ENCODE measurements around the gene NME4.
A peak's percentile ranks its signal among the peaks of the same experiment; 100 is the strongest.
"Not testable (repeated sequence)": the region's sequence is repeated elsewhere in the genome, so short reads cannot be mapped to it uniquely, and the experiment has no call there.

NME4 gene

DNA sequence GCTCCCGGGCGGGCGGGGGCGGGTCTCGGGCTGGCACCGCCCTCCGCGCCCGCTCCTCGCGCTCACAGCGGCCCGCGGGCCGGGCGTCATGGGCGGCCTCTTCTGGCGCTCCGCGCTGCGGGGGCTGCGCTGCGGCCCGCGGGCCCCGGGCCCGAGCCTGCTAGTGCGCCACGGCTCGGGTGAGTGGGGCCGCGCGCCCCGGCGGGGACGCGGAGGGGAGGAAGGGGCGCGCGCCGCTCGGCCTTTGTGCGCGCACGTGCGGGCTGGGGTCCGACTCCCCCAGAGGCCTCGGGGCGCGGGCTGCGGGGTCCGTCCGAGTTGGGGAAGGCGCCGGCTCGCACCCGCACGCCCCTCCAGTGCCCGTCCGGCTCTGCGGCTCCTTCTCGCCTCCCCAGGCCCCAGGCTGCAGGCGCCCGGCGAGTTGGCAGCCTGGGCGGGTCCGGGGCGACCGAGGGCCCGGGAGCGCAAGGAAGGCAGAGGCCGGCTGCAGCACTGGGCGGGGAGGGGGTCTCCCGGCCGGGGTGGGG is at the start of gene NME4:
TSS of gene NME4 (plus strand) at position 65 of the 527 bp plus-strand sequence. CDS start at position 89, 24 bp downstream.
- peak; percentile 71 for DNase-seq (ENCODE audit: low spot score)

DNA sequence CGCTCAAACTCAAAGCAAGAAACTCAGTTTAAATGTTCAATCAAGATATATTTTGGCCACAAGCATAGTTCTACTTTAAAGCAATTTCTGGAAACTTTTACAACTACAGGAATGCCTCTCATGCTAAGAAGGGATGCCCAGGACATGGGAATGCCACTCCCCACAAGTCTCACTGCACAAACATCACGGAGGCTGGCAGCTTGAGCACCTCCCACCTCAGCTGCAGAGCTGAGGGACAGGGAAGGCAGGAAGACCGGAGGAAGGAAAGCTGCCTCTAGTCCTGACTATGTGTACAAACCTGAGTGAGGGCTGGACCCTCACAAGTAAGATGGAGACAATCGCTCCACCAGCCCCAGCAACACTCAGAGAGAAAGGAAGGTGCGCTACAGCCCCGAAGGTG is 49.8 kb upstream of the NME4 start:
- DNase-seq (ENCODE audit: low spot score) = no peak

DNA sequence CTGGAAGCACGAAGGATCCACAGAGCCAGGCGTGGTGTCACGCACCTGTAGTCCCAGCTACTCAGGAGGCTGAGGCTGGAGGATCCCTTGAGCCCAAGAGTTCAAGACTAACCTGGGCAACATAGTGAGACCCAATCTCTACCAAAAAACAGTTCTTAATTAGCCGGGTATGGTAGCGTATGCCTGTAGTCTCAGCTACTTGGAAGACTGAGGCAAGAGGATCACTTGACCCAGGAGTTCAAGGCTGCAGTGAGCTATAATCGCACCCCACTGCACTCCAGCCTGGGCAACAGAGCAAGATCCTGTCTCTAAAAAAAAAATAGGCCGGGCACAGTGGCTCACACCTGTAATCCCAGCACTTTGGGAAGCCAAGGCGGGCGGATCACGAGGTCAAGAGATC is 48.5 kb upstream of the NME4 start:
- DNase-seq (ENCODE audit: low spot score) = not testable (repeated sequence)

DNA sequence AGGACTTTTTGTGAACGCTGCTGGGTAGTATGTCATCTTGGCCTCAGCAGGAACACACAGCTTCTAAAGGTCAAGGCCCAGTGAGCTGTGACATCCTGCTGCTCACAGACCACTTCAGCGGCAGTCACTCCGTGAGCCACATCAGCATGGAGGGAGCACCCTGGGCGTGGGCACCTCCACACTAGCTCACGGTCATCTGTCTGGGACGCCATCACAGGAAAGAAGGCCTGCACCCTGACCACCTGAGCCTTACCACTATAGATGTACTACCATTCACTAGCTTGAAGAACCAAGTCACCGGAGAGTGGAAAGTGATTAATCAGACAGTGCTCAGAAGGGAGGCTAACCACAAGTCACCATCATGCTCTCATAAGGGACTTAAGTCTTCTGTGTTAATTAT is 47.8 kb upstream of the NME4 start:
- DNase-seq (ENCODE audit: low spot score) = no peak

DNA sequence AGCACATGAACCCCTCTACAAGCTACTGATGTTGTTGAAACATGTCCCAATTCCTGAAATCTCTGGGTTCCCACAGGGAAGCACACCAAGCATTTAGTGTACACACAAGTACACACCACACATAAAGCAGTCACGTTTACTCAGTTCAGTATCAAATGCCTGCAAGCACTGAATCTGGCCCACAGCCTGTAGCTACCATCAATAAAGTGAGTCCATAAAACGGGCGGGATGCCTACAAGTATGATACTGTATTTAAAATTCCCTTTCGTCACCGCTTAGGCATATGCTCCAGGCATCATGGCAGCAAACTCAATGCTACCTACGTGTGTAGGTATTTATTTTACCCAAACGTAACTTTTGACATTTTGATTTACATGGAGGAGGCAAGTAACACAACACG is 46.8 kb upstream of the NME4 start:
- no peak for DNase-seq (ENCODE audit: low spot score)

DNA sequence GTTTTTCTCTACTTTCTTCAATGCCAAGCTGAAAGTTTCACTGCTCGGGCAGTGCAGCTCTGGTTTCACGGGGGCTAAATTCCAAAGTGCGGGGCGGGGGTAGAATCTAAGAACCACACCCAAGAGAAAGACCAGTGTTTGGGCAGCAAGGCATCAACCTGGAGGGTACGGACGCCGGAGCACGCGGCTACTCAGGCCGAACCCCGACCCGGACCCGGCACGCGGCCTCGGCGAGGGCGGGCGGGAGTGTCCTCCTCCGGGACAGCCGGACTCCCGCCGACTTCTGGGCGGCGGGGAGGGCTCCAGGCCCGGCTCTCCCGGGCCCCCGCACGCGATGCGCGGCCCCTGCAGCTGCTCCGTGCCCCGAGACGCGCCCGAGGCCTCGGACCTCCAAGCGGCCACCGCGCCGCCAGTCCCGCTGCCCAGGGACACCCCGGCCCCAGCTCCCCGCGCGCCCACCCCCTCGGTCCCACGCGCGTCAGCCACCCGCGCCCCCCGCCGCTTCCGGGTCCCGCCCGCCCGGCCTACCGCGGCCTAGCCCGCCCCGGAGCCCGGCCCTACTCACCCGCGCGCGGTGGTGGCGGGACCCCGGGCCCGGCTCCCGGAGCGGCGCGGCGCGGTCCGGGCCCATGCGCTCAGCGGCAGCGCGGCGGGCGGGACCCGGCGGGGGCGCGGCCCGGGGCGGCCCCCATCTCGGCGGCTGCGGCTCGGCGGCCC is 45.0 kb upstream of the NME4 start:
- peak; percentile 67 for DNase-seq (ENCODE audit: low spot score)

DNA sequence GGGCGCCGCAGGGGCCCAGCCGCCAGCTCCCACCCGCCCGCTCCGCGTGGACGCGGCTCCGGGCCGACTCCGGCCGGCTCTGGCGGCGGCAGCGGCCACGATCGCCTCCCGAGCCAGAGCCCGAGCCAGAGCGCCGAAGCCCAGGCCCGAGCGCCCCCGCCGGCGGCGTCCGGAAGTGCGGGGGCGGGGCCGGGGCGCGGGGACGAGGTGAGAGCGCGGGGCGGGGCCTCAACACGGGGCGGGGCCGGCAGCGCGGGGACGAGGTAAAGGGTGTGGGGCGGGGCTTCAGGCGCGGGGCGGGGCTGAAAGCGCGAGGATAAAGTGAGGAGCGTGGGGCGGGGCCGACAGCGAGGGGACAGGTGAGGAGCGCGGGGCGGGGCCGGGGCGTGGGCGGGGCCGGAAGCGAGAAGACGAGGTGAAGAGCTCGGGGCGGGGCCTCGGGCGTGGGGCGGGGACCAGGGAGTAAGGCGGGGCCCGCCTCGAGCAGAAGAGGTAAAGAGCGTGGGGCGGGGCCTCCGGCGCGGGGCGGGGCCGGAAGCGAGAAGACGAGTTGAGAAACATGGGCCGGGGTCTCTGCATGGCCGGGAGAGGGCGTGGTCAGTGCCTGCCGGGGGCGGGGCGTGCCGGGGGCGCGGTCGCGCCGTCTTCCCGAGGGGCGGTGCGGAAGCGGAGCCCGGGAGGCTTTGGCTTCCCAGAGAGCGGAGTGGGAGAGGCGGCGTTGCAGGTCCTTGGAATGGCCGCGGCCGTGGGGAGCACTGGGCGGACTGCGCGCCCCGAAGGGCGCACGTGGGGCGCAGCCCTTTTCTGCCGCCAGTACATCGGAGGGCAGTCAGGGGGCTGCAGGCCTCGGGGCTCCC is 44.2 kb upstream of the NME4 start, which contains the start of gene AXIN1:
TSS of gene AXIN1 (minus strand) at position 177 of the 857 bp plus-strand sequence. CDS start 5,698 bp downstream, outside the sequence.
- DNase-seq (ENCODE audit: low spot score) = peak; percentile 95

DNA sequence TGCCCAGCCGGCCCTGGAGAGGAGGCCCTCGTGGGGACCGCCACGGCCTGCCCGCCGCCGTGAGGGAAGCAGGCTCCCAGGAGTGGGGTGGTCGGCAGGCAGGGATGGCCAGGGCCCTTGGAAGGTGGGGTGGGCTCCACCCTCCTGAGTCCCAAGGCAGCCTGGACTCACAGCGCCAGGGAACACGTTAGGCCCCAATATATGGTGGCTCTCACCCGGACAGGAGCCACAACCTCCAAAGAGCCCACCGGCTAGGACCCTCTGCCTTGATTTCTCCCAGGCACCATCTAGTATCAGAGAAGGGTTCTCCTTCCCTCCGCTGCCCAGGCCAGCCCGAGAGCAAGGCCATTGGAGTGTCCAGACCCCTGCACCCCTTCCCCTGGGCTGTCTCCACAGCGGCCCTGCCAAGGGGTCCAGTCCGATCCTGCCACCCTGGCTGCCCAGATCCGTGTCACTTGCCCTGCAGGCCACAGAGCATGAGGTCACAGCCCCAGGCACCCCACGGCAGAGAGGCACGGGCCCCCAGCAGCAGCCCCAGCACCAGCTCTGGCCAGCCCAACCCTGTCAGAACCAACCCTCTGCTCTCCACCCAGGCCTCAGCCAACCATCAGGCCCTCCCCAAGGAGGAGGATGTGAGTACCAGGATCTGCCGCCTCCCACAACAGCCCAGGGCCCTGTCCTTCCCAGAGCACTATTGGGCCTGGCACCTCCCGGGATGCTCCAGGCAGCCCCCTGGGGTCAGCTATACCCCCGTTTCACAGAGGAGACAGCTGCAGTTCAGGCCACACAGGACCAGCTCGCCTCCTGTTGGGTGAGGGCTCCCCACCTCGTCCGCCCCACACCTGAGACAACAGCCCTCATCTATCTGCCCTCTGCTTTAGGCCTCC is 43.4 kb upstream of the NME4 start:
- no peak for DNase-seq (ENCODE audit: low spot score)

DNA sequence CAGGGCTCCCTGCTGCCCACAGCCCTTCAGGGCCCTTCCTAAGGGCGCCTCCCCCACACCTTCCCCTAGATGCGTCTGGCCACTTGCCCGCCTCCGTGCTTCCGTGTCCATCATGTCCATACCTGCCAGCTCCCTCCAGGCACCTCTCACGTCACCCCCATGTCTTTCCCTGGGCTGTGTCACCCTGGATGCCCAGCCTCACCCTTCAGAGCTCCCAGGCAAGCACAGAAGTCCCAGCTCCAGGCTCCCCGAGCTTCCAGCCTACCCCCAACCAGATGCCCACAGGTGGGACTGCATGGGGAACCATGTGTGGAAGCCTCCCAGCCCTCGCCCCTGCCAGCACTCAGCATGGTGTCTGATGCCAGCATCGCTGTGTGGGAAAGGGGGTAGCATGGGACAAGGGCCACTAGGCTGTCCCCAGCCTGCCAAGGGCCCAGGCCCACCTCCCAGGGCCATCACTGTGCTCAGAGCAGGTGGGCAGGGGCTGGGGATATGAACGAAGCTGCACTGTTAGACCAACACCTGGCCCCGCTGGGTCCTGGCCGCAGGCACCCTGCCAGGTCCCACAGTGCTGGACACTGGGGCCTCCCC is 42.6 kb upstream of the NME4 start:
- DNase-seq (ENCODE audit: low spot score) = no peak

DNA sequence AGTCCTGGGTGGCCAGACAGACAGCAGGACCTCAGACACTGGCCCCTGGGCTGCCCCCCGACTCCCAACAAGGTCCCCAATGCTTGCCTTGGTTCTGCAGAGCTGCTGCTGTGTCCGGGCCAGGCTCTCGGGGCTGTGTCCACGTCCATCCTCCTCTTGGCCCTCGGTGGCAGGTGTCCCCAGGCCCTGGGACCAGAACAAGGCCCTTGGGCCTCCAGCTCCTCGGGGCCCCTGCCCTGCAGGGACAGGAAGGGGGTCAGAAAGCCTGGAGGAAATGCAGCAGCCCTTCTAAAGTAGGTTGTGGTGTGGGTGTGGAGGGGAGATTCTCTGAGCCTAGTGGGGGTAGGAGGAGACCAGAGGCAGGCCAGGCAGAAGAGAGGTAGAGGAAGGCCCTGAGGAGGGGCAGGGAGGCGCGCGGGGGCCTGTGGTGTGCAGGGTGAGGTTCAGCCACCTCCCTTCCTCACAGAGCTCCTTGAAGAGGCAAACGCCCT is 42.0 kb upstream of the NME4 start:
- no peak for DNase-seq (ENCODE audit: low spot score)

DNA sequence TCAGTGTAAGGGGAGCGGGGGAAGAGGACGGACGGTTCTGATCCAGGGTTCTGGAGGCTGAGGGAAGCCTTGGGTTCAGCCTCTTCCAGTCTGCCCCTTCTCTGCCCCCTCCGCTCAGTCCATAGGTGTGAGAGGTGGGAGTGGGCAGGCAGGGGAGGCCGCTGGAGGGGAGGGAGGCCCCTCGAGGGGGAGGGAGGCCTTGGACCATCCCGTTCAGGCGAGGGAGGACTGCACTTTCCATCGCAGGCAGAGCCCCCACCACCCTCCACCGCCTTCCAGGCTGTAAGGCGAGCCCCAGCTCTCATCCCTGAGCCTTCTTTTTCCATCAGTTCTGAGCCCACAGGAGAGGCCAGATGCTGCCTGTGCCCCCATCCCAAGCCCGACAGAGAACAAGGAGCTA is 40.3 kb upstream of the NME4 start:
- DNase-seq (ENCODE audit: low spot score) = no peak

DNA sequence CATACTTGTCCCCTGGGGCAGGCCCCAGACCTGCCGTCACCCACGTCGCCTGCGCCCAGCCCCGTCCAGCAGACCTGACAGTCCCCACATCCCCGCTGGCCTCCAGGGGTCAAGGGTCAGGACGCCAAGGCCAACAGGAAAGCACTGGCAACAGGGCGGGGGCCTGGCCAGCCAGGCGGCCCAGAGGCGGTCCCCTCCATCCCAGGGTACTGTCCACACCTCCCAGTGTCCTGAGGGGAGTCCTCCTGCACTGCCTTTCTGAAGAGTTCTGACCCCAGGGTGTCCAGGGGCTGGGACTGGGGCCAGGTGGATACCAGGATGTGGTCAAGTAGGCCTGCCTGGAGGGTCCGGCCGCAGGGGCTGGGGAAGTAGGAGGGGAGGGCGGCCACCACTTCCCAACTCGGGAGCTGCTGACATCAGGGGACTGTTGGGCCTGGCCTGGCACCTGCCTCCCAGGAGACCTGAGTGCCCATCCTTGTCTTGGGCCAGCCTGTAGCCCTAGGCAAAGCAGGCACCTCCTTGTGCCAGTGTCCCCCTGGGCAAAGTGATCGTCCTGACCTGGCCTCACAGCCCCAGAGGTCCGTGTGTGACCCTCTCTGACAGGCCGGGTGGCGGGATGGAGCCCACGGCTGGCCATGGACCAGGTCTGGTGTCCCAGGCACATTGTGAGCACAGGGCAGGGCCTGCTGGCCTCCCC is 37.8 kb upstream of the NME4 start:
- no peak for DNase-seq (ENCODE audit: low spot score)

DNA sequence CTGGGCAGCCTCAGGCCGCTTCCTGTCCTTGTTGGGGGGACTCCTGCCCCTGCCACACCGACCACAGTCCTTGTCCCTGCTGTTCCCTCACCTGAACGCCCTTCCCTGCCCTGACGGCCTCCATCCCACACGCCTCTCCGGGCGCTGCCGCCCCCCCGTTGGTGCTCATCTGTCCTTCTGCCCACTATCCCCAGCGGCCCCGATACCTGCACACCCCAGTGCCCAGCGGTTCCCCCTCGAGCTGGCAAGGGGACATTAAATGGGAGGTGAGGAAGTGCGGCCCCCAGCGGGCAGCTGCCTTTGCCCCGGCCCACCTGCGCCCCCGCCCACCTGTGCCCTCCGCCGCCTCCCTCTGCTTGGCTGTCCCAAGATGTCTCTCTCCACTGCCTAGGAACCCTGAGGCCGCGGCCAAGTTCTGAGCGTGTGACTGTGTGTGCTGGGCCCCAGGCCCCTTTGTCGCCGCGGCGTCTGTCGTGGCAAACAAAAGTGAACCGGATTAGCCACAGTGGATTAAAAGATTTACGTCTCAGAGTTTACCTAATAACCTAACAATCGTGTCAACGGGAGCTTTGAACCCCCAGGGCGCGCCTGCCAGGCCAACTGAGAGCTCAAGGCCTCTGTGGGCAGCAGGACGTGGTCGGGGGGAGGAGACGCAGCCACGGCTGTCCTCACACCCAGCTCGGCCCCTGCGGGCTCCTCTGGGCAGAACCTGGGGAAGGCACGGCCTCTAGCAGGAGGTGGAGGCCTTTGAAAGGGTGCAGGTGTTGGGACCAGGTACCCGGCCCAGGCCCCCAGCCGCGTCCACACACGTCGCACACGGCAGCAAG is 36.9 kb upstream of the NME4 start:
- no peak for DNase-seq (ENCODE audit: low spot score)

DNA sequence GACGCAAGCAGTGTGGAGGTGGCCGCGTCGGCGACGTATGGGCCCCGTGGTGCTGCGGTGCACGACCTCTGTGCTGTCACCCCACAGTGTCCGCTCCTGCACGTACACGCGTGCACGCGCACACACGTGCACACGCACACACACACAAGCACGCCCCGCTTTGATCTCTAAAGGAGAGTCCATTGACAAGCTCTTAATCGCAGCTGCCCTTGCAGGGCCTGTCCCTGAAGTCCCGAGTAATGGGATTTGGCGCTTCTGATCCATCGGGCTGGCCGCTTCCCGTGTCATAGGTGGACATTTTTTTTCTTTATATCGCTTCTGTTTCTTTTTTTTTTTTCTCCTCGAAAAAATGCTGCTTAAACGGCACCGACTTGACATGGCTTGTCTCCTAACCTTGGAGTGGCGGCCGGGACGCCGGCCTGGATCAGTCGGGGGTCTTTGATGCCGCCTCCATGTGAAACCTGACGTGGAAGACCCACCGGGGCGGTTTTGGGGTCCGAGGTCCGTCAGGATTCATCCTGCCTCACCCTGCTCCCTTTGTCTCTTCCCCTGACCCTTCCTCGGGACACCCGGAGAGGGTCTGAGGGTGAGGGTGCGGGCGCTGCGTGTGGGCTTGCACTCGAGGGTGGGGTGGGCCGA is 36.2 kb upstream of the NME4 start:
- DNase-seq (ENCODE audit: low spot score) = no peak

DNA sequence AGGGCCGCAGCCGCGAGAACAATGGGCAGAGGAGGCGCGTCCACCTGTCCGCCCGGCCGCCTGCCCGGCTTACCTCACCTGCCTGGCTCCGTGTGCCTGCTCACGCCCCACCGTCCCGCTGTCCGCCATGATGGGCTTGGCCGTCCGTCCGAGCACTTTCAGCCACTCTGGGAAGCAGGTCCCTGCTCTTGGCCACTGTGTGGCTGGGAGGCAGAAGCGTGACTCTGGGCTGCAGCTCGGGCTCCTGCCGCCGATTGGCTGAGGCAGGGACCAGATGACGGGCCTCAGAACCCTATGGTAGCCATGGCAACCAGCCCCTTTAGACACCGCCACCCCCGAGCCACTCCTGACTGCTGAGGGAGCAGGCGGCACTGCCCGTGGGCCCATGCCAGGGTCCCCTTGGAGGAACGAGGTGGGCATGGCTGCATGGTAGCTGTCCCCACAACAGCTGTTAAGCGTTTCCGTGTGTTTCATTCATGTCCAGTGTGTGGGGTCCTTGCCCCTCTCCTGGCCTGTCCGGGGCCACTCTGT is 35.6 kb upstream of the NME4 start:
- DNase-seq (ENCODE audit: low spot score) = no peak

DNA sequence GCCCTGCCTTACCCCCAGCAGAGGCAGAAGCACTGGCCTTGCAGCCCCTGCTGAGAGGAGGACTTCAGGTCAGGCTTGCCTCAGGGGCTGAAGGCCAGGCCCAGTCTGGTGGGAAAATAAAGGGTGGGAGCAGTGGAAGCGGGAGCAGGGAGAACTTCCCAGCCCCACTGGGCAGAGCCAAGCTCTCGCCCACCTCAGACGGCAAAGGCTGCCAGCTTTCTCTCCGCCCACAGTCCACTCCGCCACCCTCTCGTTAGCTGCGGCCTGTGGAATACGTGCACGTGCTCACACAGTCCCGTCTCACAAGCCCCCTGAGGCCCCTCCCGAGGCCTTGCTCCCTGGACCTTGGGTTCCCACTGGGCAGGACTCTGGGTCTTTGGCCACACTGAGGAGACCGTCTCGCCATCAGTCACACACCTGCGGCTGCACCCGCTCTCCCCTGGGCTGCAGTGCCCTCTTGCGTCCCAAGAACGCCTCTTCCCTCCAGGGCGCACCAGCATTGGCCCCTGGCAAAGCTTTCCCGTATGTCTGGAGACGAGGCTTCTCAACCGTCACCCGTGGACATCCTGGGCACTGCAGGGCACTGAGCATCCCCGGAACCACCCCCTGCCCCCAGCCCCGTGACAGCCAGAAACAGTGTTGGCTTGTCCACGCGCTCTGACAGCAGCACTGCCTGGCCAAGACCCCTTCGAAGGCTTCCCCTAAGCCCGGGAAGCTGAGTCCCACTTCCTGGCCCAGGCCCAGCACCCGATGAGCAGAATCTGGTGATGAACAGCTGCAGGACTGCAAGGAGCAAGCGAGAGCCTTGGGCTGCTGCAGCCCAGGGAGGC is 34.9 kb upstream of the NME4 start:
- DNase-seq (ENCODE audit: low spot score) = peak; percentile 90

DNA sequence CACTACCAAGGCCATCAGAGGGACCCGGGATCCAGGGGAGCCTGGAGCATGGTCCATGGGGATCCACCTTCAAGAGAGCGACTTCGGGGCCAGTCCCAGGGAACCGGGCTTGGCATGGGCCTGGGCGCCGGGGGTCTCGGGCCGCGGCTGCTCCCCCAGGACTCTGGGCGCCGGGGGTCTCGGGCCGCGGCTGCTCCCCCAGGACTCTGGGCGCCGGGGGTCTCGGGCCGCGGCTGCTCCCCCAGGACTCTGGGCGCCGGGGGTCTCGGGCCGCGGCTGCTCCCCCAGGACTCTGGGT is 34.3 kb upstream of the NME4 start:
- not testable (repeated sequence) for DNase-seq (ENCODE audit: low spot score)

DNA sequence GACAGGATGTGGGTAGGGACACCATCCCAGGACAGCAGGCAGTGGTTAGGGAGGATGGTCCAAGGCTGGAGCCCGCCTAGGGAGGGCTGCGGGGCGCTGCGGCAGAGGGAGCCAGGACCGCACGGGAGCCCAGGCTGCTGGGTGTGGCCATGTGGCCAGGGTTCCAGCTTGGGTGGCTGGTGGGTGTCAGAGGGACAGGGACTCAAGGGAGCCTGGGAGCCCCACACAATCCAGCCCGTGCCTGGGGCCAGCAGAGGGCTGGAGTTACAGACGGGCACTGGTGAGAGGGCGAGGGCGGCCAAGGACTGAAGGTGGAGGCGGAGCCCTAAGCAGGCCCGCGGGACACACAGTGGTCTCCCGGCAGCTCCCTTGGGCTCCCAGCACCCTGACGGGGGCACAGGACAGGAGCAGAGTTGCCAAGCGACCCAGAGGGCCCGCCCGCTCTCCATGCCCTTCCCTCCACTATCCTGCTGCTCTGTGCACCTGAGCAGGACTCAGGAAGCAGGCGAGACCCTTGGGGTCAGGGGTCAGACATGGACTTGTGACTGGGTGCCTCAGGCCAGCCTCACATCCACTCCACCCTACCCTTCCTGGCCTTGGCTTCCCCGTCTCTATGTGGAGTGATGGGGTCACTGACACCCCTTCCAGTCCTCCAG is 33.8 kb upstream of the NME4 start:
- DNase-seq (ENCODE audit: low spot score) = no peak

Data from AG20443 (cell line).